Endothelial cell of umbilical vein (primary cell): ENCODE measurements around the gene TMEM87B. TPM values are rescaled to one million over a fixed set of nuclear protein-coding genes. Genes with fewer than 3 reads are reported as not detected.
"Not testable (repeated sequence)": the region's sequence is repeated elsewhere in the genome, so short reads cannot be mapped to it uniquely, and the experiment has no call there.

Experiments used
- BruUV-seq: library from RNA; stranded (reverse); fragments of 400-500 nt; replicated peaks from 2 replicates; lab custom pipeline; 2021; lab: Mats Ljungman, UMichigan
- CTCF ChIA-PET: fragments of 300-600, 350-600 bp; sonication (Branson Sonifier 250); formaldehyde crosslinking; loops from one replicate; lab custom pipeline; 2021; ENCODE audit warnings: antibody characterized with exemption, inconsistent platforms; lab: Charles Lee
- POLR2A ChIA-PET: fragments of 300-600, 350-600 bp; sonication (Branson Sonifier 250); formaldehyde crosslinking; loops from one replicate; lab custom pipeline; 2021; ENCODE audit warnings: antibody characterized with exemption, inconsistent platforms; lab: Charles Lee
- DNase-seq: peaks from one replicate; pipeline ENCODE4 v3.0.0-alpha.2; 2011; ENCODE audit warnings: low read depth, low spot score
- FAIRE-seq: peaks from 2 replicates; lab custom pipeline; 2011; peaks lifted over from hg19 to GRCh38; lab: Jason Lieb, UNC
- H2AFZ ChIP-seq: 2 replicates; pipeline ENCODE4 v1.6.0; 2012; ENCODE audit warnings: low read depth, low read length, control low read depth, inconsistent platforms
- H3K27ac ChIP-seq: 2 replicates; pipeline ENCODE4 v1.5.1; 2011; ENCODE audit warnings: low read depth, mild to moderate bottlenecking, control low read depth, low read length, moderate library complexity; ENCODE audit not compliant: insufficient read depth
- H3K27me3 ChIP-seq, 2 experiments: 2 replicates each; pipeline versions ENCODE4 v1.6.0 to v1.6.1; 2011; ENCODE audit warnings: low read length in 2 of 2, mixed read lengths in 1 of 2; ENCODE audit not compliant: control insufficient read depth in 2 of 2, insufficient read depth in 2 of 2
- H3K36me3 ChIP-seq, 2 experiments: 2 replicates in 1 of 2; 3 replicates in 1 of 2; pipeline ENCODE4 v1.5.1; 2011; ENCODE audit warnings: low read length in 2 of 2, mild to moderate bottlenecking in 1 of 2, moderate library complexity in 1 of 2; ENCODE audit not compliant: control insufficient read depth in 2 of 2, insufficient read depth in 2 of 2; ENCODE audit errors: extremely low read depth in 1 of 2
- H3K4me1 ChIP-seq: 3 replicates; pipeline ENCODE4 v1.5.1; 2011; ENCODE audit warnings: mild to moderate bottlenecking, low read length; ENCODE audit not compliant: control insufficient read depth, insufficient read depth; ENCODE audit errors: extremely low read depth
- H3K4me2 ChIP-seq: 2 replicates; pipeline ENCODE4 v1.6.1; 2011; ENCODE audit warnings: low read length, control low read depth, mixed read lengths; ENCODE audit not compliant: insufficient read depth
- H3K4me3 ChIP-seq, 3 experiments: fragments of 200-600 bp in 1 of 3; sonication (generic), shearing (Covaris generic) in 1 of 3; replicated peaks in 1 of 3; 2 replicates each; pipeline ENCODE4 v1.5.1; 2011 to 2016; ENCODE audit warnings: control low read depth in 3 of 3, low read length in 3 of 3, mild to moderate bottlenecking in 2 of 3, inconsistent platforms in 1 of 3, low read depth in 1 of 3, moderate library complexity in 1 of 3; ENCODE audit not compliant: insufficient read depth in 1 of 3
- H3K79me2 ChIP-seq: 2 replicates; pipeline ENCODE4 v1.6.0; 2012; ENCODE audit warnings: low read length, inconsistent platforms; ENCODE audit not compliant: control insufficient read depth, insufficient read depth
- H3K9ac ChIP-seq: replicated peaks from 2 replicates; pipeline ENCODE3; 2011; ENCODE audit warnings: low read length, control low read depth; ENCODE audit not compliant: insufficient read depth; ENCODE audit errors: extremely low read depth
- H3K9me1 ChIP-seq: replicated peaks from 3 replicates; pipeline ENCODE4 v1.6.0; 2011; ENCODE audit warnings: mild to moderate bottlenecking, low read length; ENCODE audit not compliant: control insufficient read depth, insufficient read depth; ENCODE audit errors: extremely low read depth
- H3K9me3 ChIP-seq: replicated peaks from 2 replicates; pipeline ENCODE4 v1.5.1; 2012; ENCODE audit warnings: low read length, inconsistent platforms; ENCODE audit not compliant: control insufficient read depth, insufficient read depth
- H4K20me1 ChIP-seq: replicated peaks from 2 replicates; pipeline ENCODE3; 2011; ENCODE audit warnings: mild to moderate bottlenecking, low read length; ENCODE audit not compliant: control insufficient read depth, insufficient read depth; ENCODE audit errors: extremely low read depth
- EZH2 ChIP-seq: IDR thresholded peaks from 2 replicates; pipeline ENCODE4 v1.6.1; 2012; ENCODE audit warnings: borderline replicate concordance, low read depth, mild to moderate bottlenecking, moderate library complexity, low read length, inconsistent platforms; ENCODE audit not compliant: severe bottlenecking
- FOS ChIP-seq: IDR thresholded peaks from 2 replicates; pipeline ENCODE4 v1.6.1; 2011; ENCODE audit warnings: mild to moderate bottlenecking, low read length, moderate library complexity, borderline replicate concordance; ENCODE audit not compliant: insufficient read depth
- GATA2 ChIP-seq: IDR thresholded peaks from 2 replicates; pipeline ENCODE4 v1.7.0; 2011; ENCODE audit warnings: low read depth, mild to moderate bottlenecking, moderate library complexity, mixed read lengths, low read length; ENCODE audit not compliant: insufficient read length, insufficient read depth
- JUN ChIP-seq: IDR thresholded peaks from 2 replicates; pipeline ENCODE4 v1.6.1; 2011; ENCODE audit warnings: borderline replicate concordance, low read depth; ENCODE audit not compliant: insufficient read length, insufficient read depth
- MYC ChIP-seq: IDR thresholded peaks from one replicate; pipeline ENCODE4 v1.6.1; 2011; ENCODE audit warnings: mild to moderate bottlenecking, low read depth, low read length
- POLR2A ChIP-seq: IDR thresholded peaks from 2 replicates; pipeline ENCODE4 v1.6.1; 2012; ENCODE audit warnings: low read depth, mild to moderate bottlenecking, control low read depth, low read length
- POLR2AphosphoS5 ChIP-seq: IDR thresholded peaks from 2 replicates; pipeline ENCODE4 v1.6.1; 2012; ENCODE audit warnings: low read depth, mild to moderate bottlenecking, control low read depth, low read length, moderate library complexity; ENCODE audit not compliant: insufficient read depth
- dilution Hi-C: fragments of 300-500 bp; cut with MboI; formaldehyde crosslinking; loops from one replicate; pipeline ENCODE4 v1.15.0; 2019; ENCODE audit warnings: low sequenced_read_pairs; ENCODE audit not compliant: extremely low pct_ligation_motif_present
- intact Hi-C: fragments of 100-400 bp; cut with micrococcal nuclease; formaldehyde crosslinking; loops from one replicate; pipeline ENCODE4 v1.10.0; 2022
- polyA plus RNA-seq, 4 experiments: library from polyadenylated mRNA; depleted of rRNA in 3 of 4; stranded (reverse) in 3 of 4; unstranded in 1 of 4; fragments of >200 nt; gene quantifications; 2 replicates each; pipeline versions ENCODE4 v1.2.1 to v1.2.3, GENCODE V29; 2011 to 2012; ENCODE audit warnings: missing spikeins in 1 of 4
- total RNA-seq: library from RNA; stranded (reverse); gene quantifications from 2 replicates; pipeline ENCODE4 v1.2.3, GENCODE V29; 2021
- TF ChIP-seq, protein P1 (sequence below): IDR thresholded peaks from 2 replicates; pipeline ENCODE4 v1.6.1; 2011; ENCODE audit not compliant: insufficient read depth, insufficient read length
- TF ChIP-seq, protein P2 (sequence below), 2 donors: IDR thresholded peaks; 1 replicate in 1 of 2; 2 replicates in 1 of 2; pipeline ENCODE4 v1.5.1; 2011; ENCODE audit warnings: low read length in 2 of 2, mild to moderate bottlenecking in 2 of 2, moderate library complexity in 2 of 2, control low read depth in 1 of 2, inconsistent platforms in 1 of 2, low read depth in 1 of 2; ENCODE audit not compliant: insufficient read depth in 1 of 2; ENCODE audit errors: extremely low read depth in 1 of 2

The TMEM87B gene
- total and polyA plus RNA-seq, 2 donors (not counting 3 experiments of a cell fraction or from before 2014, with no cell fraction given): 17.6 to 21.5 TPM

GRCh38 chr2:112110966-112111365 is 55.9 kb downstream of the TMEM87B start:
- ChIA-PET CTCF (no interaction called here), POLR2A (no interaction called here)
- TF ChIP-seq, protein P1, sequence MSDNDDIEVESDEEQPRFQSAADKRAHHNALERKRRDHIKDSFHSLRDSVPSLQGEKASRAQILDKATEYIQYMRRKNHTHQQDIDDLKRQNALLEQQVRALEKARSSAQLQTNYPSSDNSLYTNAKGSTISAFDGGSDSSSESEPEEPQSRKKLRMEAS: no peak
- no peak for TF ChIP-seq POLR2AphosphoS5
- TF ChIP-seq POLR2A: no peak
- TF ChIP-seq MYC: no peak
- no peak for TF ChIP-seq EZH2
- TF ChIP-seq JUN: no peak
- no peak for TF ChIP-seq FOS
- TF ChIP-seq, protein P2, sequence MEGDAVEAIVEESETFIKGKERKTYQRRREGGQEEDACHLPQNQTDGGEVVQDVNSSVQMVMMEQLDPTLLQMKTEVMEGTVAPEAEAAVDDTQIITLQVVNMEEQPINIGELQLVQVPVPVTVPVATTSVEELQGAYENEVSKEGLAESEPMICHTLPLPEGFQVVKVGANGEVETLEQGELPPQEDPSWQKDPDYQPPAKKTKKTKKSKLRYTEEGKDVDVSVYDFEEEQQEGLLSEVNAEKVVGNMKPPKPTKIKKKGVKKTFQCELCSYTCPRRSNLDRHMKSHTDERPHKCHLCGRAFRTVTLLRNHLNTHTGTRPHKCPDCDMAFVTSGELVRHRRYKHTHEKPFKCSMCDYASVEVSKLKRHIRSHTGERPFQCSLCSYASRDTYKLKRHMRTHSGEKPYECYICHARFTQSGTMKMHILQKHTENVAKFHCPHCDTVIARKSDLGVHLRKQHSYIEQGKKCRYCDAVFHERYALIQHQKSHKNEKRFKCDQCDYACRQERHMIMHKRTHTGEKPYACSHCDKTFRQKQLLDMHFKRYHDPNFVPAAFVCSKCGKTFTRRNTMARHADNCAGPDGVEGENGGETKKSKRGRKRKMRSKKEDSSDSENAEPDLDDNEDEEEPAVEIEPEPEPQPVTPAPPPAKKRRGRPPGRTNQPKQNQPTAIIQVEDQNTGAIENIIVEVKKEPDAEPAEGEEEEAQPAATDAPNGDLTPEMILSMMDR (IDR thresholded peaks at IDR 0.05; ENCODE audit: extremely low read depth in 1 of 2, insufficient read depth in 1 of 2, low read depth in 1 of 2, low read length in 2 of 2): no peak
- no peak for TF ChIP-seq GATA2
- Histone ChIP-seq H3K36me3 (peaks cover 9 to 22% of the 10 kb centered on the region in 2 experiments), H3K9me3 (no peaks in the 10 kb centered on the region), H2AFZ (no peak overlapping the region), H4K20me1 (peaks cover 4% of the 10 kb centered on the region), H3K9me1 (no peaks in the 10 kb centered on the region), H3K27ac (no peak overlapping the region), H3K9ac (no peak overlapping the region), H3K4me1 (no peaks in the 10 kb centered on the region), H3K4me3 (no peak overlapping the region), H3K4me2 (no peak overlapping the region), H3K27me3 (no peaks in the 10 kb centered on the region), H3K79me2 (no peaks in the 10 kb centered on the region)
- intact Hi-C loops (no loop called here), dilution Hi-C loops (no loop called here)
- no peak for FAIRE-seq
- BruUV-seq: no TSS peak
- no peak for DNase-seq

GRCh38 chr2:112113354-112113753 is 58.3 kb downstream of the TMEM87B start:
- H3K4me3 ChIP-seq, BruUV-seq, H4K20me1 ChIP-seq, DNase-seq, H3K9me3 ChIP-seq, H3K9ac ChIP-seq, H3K4me2 ChIP-seq, H2AFZ ChIP-seq, H3K27me3 ChIP-seq, H3K27ac ChIP-seq, intact Hi-C loops, H3K79me2 ChIP-seq, H3K9me1 ChIP-seq, FAIRE-seq, dilution Hi-C loops, H3K4me1 ChIP-seq, POLR2A ChIA-PET: not testable (repeated sequence)
- H3K36me3 ChIP-seq: peaks cover 9 to 26% of the 10 kb centered on the region in 2 experiments
- CTCF ChIA-PET: interaction anchor here (2.1 kb wide), 1 partner anchor 8 kb away, joined by 7 read pairs; no protein-coding TSS in a partner anchor
